NCI-H345 (cell line): Measurements from ENCODE around the gene MRPS34.
"Not testable (repeated sequence)": the region's sequence is repeated elsewhere in the genome, so short reads cannot be mapped to it uniquely, and the experiment has no call there.

Experiments
- DNase-seq: peaks from one replicate; lab custom pipeline; 2025; lab: John Stamatoyannopoulos, UW

MRPS34 gene

DNA sequence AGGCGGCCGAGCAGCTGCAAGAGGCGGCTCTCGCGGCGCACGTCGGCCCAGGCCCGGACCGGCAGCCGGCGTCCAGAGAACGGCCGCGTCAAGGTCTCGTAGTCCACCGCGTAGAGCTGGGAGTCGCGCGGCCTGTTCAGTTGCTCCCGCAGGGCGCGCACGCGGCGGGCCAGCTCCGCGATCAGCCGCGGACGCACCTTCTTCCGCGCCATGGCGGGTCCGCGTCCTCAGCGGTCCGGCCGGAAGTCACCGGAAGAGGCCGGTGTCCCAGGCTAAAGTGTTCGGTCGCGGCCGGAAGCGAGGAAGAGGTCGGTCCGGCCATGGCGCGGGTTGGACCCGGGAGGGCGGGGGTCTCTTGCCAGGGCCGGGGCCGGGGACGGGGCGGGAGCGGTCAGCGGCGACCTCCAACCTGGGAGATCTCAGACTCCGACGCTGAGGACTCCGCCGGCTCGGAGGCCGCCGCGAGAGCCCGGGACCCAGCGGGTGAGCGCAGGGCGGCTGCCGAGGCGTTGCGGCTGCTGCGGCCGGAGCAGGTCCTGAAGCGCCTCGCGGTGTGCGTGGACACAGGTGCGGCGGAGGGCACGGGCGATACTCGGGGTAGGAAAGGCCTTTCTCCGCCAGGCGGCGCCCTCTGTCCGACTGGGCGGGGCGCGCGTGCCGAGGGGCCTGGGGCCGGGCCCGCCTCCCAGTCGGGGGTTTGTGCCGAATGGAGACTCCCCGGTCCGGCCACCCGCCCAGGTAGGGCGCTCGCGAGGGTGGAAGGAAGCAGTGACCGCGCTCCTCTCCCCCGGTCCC, at the start of gene MRPS34:
TSS of gene MRPS34 (minus strand) at position 227 of the 795 bp plus-strand sequence. CDS start at position 212, 15 bp downstream.
- DNase-seq, result peak; percentile 89

DNA sequence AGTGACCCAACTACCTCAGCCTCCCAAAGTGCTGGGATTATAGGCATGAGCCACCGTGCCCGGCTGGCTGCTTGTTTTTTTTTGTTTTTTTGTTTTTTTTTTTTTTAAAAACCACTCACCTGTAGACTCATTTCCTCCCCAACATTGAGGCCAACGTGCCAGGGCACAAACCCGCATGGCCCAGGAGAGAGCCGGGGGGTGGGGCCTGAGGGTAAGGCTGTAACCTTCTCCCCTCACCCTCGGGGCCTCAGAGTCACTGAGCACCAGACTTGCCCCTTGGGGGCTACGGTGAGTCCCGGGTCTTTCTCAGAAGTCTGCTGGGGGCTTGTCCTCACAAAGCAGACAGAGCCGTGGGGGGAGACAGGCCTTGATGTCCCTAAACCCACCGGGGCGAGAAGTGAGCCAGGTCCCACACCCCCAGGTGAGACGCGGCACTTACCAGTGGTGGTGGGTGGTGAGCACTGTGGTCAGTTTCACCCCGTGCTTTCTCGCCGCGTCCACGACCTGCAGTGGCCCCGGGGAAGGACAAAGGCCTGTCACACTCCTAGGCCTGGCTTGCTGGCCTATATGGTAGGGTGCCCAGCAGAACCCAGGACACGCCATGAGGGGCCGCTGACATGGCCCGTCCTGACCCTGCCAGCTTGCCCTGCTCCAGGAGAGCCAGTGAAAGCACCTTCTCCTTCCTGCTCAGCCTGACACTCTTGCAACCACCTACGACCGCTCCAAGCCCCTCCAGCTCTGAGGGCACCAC, 49.1 kb upstream of the MRPS34 start:
- DNase-seq, result no peak

DNA sequence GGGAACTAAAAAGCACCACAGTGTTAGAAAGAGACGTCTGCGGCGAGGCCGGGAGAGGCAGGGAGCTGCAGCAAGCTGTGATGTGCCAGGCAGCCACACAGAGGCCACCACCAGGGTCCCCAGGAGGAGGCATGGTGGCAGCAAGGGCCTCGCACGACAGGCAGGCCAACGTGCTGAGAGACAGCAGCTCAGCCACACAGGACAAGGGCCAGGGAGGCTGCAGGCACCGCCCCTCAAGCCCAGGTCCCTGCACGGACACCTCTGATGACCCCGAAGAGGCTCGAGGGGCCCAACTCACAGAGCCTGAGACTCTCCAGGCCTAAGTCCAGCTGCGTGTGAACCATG, 48.0 kb upstream of the MRPS34 start:
- no peak for DNase-seq

DNA sequence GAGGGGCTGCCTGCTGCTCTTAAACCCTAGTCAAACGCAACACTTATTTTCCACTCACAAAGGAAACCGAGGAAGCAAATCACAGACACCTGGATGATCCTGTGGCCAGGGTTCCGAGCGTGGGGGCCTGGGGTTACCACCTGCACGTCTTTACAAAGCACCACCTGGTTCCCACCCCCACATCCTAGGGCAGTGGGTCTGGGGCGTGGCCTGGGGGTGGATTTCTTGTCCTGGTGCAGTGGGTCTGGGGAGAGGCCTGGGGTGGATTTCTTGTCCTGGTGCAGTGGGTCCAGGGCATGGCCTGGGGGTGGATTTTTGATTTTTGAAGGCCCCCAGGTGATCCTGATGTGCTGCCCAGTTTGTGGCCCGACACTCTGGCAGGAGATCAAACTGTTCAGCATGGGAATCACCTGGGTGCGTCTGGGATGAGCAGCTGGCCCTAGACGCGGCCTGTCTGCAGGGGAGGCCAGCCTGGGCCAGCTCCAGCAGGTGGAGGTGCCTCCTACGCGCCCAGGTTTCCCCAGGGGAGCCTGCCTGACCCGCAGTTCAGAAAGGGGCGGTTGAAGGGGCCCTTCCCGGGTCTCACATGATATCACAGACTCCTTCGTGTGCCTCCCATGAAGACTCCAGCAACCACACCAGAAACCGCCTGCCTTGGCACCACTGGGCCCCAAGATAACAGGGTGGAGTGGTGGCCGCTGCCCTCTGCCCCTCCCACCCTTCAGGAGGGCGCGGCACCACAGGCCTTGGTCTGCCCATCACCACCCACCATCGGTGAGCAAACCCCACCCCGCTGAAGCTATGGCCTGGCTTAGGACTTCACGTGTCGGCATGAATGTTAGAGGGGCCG, 47.4 kb upstream of the MRPS34 start:
- DNase-seq, result no peak

DNA sequence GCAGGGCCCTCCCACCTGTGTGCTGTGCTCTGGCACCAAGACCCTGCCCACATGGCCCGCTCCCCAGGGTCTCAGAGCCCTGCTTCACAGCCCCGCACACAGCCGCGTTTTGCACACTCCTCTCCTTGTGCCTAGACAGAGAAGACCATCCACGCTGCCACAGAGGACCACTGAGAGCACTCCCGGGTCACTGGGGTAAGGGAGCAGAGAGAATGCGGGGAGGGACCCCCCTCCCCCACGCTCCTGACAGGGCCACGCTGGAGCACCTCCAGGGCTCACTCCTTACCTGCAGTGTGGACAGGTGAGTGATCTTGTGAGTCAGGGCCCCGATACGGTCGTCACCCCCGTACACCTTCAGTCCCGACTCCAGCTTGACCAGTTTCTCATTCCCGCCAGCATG, 46.7 kb upstream of the MRPS34 start:
- DNase-seq, result no peak

DNA sequence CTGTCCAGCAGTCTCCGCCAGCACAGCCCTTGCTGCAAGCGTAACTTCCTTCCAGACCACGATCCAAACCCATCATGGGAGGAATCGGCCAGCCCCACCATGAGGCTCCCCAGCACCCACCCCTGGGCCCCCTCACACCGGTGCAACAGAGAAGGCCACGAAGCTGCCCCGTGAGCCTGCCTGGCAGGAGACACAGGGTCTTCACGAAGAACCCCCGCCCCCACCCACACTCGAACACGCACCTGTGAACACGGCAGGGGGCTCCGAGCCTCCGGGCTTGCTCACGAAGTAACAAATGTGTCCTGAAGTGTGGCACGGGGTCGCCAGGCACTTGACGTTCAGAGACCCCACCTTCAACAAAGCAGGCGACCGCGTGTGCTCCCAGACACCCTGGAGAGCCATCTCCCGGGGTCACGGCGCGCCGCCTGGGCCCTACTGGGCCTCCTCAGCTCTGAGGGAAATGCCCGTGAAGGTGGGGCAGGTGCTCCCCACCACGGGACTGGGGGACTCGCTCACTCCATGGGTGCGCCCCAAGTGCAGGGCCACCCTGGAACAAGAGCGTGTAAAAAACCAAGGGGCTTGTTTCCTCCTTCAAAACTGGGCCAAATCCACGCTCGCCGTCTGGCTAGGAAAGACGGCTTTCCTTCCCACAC, 46.1 kb upstream of the MRPS34 start:
- DNase-seq, result no peak

DNA sequence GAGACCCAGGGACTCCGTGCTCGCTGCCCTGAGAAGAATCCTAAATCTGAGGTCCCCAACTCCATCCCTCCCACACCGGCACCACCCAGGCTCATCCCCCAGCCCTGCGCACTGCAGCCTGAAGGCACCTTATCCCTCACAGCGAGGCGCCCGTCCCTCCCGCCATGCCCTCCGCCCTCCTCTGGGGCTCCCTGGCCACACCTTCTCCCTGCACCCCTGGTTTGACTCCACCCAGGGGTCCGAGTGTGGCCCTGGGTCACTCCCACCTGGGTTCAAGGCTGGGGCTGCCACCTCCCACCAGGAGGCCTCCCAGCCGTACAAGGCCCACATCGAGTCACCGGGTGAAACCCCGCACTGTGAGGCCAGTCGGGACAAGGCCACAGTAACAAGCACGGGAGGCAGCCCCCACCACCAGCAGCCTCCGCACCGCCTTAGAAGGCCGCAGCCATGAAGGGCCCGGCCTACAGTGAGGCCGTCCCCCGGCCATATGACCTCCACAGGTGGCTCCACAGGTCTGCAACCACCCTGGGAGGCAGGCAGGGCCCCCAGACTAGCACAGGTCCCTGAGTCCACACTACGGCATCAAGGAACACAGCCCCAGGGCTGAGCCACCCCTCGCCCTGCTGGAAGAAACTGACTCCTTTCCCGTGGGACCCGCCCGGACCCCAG, 45.4 kb upstream of the MRPS34 start:
- DNase-seq, result no peak

DNA sequence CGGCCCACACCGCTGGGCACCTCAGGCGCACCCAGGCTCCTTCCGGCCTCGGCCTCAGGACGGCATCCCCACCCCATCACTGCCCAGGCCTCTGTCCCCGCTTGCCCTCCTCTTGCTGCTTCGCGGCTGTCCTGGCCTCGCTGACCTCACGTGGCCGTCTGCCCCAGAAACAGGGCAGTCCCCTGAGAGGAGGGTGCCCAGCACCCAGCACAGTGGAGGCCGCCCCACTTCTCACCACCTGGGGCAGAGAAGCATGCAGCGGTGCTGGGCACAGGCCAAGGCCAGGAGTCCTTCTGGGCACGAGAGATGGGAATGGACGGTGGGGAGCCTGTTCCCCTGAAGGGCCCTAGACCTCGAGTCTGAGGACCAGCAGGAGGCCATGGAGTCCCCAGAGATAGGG, 44.8 kb upstream of the MRPS34 start:
- DNase-seq, result no peak

DNA sequence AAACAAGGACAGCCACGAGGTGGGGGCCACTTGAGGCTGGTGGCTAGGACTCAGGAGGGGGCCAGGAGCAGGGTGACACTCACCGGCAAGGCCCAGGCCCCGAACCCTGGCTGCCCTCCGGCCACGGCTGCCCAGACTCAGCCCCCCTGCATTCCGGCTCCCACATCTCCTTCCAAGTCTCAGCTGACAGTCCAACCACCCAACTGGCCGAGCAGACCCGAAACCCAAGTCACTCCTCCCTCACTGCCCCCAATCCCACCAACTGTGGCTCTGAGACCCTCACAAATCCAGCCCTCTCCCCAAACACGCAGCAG, 44.3 kb upstream of the MRPS34 start:
- DNase-seq, result no peak

DNA sequence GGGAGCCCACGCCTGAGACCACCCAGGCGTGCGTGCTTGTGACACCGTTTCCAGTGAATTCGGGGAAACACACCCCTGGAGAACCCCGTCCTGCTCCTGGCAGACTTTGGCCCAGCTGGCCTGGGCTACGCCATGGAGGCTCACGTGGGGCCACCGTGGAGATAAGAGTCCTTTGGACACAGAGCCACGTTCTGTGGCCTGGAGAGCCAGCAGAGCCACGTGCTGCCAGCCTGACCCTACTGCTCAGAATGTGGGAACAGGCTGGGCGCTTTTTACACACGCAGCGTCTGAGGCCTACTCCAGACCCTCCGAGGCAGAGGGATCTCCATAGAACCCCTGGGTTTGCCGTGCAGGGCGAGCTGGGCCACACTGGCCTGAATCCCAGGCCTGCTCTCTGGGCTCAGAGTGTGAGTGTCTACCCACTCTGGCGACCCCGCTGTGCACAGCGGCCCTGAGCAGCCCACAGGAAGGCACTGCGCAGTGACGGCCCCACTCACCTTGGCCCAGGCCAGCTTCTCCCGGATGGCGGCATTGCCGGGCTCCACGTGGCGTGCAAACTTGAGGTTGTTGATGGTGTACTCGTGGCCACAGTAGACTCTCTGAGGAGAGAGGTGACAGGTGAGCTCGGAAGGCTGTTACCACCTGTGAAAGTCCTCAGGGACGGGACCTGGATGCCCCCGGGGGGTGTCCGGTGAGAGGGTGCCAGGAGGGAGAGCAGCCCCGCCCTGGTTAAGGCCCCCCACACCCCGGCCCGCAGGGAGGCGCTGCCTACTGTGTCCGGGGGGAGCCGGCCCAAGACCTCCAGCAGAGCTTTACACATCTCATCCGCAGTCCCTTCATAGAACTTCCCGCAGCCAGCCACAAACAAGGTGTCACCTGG, 43.7 kb upstream of the MRPS34 start:
- no peak for DNase-seq

DNA sequence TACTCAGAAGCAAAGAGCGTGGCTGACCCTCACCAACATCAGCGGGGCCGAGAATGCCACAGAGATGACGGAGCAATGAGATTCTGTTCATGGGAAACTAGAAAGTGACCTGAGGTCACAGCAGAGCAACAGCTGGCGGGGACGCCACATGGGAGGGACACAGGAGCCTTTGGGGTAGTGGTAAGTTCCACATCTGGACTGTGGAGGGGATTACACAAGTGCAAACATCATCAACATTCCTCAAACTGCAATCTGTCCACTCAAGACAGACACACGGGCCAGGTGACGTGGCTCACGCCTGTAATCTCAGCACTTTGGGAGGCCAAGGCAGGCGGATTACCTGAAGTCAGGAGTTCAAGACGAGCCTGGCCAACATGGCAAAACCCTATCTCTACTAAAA, 42.5 kb upstream of the MRPS34 start:
- no peak for DNase-seq

DNA sequence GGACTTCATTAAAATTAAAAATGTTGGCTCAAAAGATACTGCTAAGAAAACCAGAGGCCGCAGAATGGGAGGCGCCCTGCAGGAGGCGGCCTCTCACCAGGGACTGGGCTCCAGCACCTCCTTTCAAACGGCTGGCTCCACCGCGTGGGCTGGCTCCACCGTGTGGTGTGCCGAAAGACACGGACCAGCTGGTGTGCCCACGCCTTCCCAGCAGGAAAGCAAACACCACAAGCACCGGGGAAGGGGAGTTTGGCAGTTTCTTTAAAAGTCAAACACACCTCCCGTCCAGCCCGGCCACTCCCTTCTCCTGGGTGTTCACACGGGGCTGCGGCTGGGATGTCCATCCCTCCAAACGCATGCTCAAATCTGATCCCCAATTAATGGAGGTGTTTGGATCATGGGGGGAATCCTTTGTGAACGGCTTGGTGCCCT, 39.8 kb upstream of the MRPS34 start:
- DNase-seq, result peak; percentile 82

DNA sequence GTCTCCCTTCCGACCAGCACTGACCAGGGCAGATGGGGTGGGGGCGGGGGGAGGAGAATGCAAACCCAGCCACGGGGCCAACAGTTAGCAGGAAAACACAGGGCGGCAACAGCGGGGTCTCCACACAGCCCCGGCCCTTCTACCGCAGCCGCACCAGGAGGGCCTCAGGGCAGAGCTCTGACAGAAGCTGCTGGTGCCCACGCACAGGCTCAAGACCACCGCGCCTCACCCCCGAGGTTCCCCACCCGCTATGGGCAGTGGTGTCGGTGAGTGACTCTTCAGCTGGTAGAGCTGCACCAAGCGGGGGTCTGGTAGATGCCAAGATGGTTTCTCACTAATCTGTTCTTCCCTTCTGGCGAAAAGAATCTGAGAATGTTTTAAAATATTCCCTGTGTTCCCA, 37.6 kb upstream of the MRPS34 start:
- no peak for DNase-seq

DNA sequence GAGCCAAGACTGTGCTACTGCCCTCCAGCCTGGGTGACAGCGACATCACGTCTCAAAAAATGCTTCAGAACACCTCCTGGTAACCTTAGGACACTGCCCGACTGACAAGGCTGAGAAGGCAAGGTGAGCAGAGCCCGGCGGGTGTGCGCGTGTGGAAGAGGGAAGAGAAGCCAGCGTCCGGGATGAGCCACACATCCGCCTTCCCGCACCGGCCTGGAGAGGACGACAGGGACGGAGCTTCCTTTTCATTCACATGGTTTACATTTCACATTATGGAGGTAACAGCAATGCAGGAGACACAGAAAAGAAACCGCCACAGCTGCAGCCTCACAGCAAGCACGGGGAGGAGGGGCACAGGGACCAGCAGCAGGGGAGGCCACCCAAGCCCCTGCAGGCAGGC, 37.2 kb upstream of the MRPS34 start:
- DNase-seq, result no peak

DNA sequence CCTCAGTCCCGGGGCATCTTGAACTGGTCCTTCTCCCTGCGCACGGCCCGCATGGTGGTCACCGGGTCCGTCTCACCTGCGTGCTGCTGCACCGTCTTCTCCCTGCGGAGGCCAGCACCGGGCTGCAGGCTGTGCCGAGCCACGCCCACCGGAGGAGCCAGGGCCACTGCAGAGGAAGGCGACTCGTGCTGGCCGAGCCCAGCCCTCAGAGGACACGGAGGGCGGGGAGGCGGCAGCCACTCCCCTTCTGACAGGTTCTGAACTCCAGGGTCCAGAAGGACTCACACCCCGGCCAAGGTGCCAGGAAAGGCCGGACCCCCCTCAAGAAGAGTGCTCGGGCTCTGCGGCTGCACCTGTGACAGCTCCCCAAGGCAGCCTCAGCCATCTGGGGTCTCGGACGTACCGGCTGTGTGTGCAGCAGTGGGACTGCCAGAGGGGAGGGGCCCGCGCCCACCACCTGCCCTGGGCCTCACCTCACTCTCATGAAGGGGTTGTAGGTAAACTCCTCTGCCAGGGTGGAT, 36.4 kb upstream of the MRPS34 start:
- no peak for DNase-seq

DNA sequence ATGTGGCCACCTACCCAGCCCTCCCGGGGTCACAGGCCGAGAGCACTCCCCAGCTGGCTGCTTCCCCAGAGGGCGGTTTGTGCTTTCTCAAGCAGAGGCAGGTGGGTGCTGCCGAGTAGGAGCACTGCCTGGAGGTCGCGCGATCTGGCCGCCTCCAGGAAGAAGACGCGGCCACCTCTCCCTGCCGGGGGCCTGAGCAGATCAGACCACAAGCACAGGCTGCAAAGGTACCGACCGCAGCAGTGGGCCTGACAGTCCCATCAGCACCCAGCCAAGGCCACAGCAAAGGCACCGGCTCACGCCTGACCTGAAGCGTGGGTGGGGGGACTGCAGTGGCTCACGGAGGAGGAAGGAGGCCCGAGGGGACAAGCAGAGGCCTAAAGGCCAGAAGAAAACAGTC, 35.8 kb upstream of the MRPS34 start:
- DNase-seq, result no peak

DNA sequence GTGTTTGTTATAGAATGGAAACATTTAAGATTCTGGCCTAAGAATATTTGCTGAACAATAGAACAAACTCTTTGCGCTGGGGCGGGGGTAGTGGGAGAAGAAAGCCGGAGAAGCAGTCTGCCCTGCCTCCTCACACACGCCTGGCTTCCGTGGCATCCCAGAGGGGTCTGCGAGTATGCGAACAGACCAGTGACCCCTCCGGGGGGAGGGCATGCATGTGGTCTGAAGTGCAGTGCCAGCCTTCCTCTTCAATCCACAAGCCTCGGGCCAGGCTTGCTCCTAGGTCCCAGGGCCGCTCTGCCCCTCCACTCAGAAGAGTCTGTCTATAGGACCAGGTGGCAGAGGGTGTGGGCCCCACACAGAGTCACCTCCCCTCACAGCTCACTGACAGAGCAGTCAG, 34.7 kb upstream of the MRPS34 start:
- no peak for DNase-seq

DNA sequence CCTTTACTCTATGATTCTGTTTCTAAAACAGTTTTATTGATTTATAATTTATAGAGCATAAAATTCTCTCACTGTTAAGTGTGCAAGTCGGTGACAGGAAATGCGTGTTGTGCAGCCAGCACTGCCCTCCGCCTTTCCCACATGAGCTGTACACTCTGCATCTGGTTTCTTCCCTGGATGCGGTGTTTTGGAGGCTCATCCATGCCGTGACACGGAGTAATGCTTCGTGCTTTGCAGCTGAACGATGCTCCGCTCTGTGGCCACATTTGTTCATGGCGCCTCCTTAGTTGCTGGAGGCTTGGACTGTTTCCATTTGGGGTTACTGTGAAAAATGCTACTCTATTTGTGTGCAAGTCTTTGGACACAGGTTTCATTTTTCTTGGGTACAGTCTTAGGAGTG, 27.8 kb upstream of the MRPS34 start:
- DNase-seq, result no peak

DNA sequence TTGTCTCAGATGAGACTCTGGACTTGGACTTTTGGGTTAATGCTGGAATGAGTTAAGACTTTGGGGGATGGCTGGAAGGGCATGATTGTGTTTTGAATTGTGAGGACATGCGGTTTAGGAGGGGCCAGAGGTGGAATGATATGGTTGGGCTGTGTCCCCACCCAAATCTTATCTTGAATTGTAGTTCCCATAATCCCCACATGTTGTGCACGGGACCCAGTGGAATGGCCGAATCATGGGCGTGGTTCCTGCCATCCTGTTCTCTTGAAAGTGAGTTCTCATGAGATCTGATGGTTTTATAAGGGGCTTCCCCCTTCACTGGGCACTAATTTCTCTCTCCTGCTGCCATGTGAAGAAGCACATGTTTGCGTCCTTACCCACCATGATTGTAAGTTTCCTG, 26.3 kb upstream of the MRPS34 start:
- not testable (repeated sequence) for DNase-seq

DNA sequence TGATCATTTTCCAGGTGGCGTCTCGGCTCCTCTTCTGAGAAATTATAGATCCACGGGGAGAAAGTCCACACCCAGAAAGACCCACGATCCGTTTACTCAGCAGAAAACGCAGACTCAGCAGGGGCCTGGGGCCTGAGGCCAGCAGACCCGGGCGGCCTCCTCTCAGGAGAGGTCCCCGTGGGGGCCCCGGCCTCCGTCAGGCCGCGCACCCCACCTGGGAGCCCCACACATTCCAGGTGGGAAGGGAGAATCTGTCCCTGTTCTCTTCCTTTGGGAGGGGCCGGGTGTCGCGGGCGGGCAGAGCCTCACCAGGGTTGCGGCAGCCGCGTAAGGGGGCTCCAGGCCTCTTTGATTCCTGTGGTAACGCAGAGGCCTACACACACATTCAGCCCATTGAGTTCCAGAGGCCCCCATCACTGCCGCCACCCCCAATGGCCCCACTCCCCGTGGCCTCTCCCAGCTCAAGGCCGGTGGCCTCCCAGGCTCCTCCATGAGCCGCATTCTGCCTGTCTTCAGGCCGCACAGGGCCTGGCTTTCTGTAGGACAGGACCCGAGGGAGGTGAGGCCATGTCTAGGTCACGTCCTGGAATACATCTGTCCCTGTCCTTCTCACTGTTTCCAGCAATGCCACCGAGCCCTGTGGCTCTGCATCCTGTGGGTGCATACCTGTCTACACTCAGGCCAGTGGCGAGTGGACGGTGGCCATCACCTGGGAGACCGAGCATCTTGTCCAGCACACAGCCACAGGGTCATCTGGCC, 22.2 kb upstream of the MRPS34 start:
- no peak for DNase-seq
